Measurements from ENCODE around the gene TBX6. TPM values are rescaled to one million over a fixed set of nuclear protein-coding genes. Genes with fewer than 3 reads are reported as not detected.

TBX6 gene
- total and polyA plus RNA-seq, 12 donors = 0.28 to 1.7 (median 0.57) TPM

DNA sequence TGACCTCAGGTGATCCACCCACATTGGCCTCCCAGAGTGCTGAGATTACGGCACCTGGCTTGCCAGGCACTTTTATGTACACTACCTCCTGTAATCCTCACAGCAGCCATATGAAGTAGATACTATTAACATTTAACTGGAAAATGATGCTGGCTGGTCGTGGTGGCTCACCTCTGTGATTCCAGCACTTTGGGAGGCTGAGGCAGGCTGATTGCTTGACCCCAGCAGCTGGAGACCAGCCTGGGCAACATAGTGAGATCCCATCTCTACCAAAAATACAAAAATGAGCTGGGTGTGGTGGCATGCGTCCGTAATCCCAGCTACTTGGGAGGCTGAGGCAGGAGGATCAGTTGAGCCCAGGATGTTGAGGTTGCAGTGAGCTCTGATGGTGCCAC is 33.3 kb upstream of the TBX6 start:
- 93 to 97% methylated on average over 4 of the region's 4 CpGs for WGBS, 2 donors
- Histone ChIP-seq H3K4me1 (peaks cover 2 to 44% (median 22%) of the 10 kb centered on the region in 9 donors), H3K27ac (no peak overlapping the region), H3K9me3 (no peaks in the 10 kb centered on the region), H3K27me3 (no peaks in the 10 kb centered on the region), H3K4me3 (no peak overlapping the region), H3K36me3 (peaks cover 0 to 17% (median 1%) of the 10 kb centered on the region in 9 donors)
- ATAC-seq = no peak
- TF ChIP-seq, protein P1, sequence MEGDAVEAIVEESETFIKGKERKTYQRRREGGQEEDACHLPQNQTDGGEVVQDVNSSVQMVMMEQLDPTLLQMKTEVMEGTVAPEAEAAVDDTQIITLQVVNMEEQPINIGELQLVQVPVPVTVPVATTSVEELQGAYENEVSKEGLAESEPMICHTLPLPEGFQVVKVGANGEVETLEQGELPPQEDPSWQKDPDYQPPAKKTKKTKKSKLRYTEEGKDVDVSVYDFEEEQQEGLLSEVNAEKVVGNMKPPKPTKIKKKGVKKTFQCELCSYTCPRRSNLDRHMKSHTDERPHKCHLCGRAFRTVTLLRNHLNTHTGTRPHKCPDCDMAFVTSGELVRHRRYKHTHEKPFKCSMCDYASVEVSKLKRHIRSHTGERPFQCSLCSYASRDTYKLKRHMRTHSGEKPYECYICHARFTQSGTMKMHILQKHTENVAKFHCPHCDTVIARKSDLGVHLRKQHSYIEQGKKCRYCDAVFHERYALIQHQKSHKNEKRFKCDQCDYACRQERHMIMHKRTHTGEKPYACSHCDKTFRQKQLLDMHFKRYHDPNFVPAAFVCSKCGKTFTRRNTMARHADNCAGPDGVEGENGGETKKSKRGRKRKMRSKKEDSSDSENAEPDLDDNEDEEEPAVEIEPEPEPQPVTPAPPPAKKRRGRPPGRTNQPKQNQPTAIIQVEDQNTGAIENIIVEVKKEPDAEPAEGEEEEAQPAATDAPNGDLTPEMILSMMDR (IDR thresholded peaks at IDR 0.05) = no peak
- intact Hi-C loops (cut with DNase I) = loop anchor here in 1 of 10 donors (10.0 kb wide), 1 partner anchor 280 kb away; the partner anchor contains the start of gene ZNF771
- DNase-seq = no peak

DNA sequence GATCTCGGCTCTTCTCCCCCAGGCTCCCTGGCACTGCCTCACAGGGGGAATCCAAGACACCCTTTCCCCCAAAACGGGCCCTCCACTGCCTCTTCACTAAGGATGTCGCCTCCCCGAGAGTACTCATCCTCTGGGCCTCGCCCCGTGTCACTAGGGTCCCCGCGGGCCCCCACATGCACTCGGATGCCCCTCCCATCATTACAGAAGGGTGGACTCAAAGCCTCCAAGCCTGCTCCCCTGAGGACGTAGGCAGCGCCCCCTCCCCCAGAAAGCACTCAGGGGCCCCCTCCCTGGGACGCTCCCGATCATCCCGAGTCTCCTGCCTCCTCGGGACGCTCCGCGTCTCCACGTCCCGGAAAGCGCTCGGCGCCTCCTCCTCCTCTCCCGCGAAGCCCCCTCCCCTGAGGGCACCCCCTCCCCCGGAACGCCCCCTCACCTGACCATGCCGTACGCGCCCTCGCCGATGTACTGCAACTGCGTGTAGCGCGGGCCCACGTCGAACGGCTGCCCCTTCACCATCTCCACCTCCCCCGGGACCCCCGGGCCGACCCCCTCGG is 31.0 kb upstream of the TBX6 start:
- 1 to 3% methylated on average over 42 of the region's 42 CpGs for WGBS, 2 donors
- H3K27ac ChIP-seq = peak overlapping the region; percentile 94 to 99 (median 97)
- H3K4me3 ChIP-seq = peak overlapping the region; percentile 74 to 98 (median 88)
- intact Hi-C loops (cut with DNase I) = loop anchor here in 1 of 10 donors (2.0 to 10.0 kb wide), 2 partner anchors 26 to 282 kb away; partner anchors contain the start of genes YPEL3 and ZNF771
- TF ChIP-seq, protein P1 (IDR thresholded peaks at IDR 0.05) = no peak
- H3K9me3 ChIP-seq = no peaks in the 10 kb centered on the region
- ATAC-seq (peak; percentile 4 to 53 (median 33)), DNase-seq (no peak)
- H3K4me1 ChIP-seq = peaks cover 2 to 48% (median 26%) of the 10 kb centered on the region in 9 donors
- no peaks in the 10 kb centered on the region for H3K27me3 ChIP-seq
- peaks cover 5 to 40% (median 23%) of the 10 kb centered on the region in 9 donors for H3K36me3 ChIP-seq

DNA sequence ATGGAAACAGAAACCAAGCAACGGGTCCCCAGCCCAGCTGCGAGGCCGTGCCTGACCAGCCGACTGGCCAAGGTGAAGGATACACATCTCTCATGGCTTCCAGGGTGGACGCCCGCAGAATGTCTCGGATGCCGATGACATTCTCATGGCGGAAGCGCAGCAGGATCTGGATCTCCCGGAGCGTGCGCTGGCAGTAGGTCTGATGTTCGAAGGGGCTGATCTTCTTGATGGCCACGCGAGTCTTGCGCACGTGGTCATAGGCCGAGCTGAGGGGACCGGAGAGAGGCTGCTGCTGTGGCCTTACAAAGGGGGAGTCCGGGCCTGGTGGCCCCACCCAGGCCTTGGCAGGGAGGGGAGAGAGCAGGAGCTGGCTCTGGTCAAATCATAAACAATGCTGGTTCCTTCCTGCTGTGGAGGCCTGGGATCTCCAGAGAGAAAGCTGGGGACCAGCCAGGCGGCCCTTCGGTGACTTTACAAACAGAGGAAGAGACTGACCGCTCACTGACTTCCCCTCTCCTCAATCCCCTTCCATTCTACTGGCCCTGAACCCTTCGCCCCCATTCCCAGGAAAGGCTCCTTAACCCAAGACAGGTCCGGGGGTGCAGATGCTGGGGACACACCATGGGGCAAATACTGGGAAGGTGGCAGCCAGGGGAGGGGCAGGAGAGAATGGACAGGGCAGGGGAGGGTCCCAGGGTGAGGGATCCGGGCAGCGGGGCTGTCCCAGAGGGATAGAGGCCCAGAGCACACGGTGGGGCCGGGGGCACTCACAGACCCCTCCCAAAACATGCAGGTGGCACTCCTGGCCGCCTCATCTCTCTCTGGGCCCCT is 30.2 kb upstream of the TBX6 start:
- Histone ChIP-seq H3K4me1 (peaks cover 2 to 48% (median 29%) of the 10 kb centered on the region in 9 donors), H3K9me3 (no peaks in the 10 kb centered on the region), H3K4me3 (peak overlapping the region; percentile 74 to 98 (median 88)), H3K36me3 (peaks cover 6 to 47% (median 30%) of the 10 kb centered on the region in 9 donors), H3K27me3 (no peaks in the 10 kb centered on the region), H3K27ac (peak overlapping the region; percentile 94 to 99 (median 97))
- DNase-seq = peak; percentile 82 to 87
- peak; percentile 67 to 93 (median 88) for ATAC-seq
- TF ChIP-seq, protein P1 (IDR thresholded peaks at IDR 0.05) = no peak
- intact Hi-C loops (cut with DNase I) = loop anchor here in 1 of 10 donors (2.0 to 10.0 kb wide), 2 partner anchors 25 to 283 kb away; partner anchors contain the start of genes YPEL3 and ZNF771
- WGBS, 2 donors = 34 to 40% methylated on average over 31 of the region's 31 CpGs

- intact Hi-C loops (cut with DNase I) = loop anchor here in 1 of 10 donors (10.0 kb wide), 1 partner anchor 284 kb away; the partner anchor contains the start of gene ZNF771
- no peak for ATAC-seq
- no peak overlapping the region for H3K4me3 ChIP-seq
- peaks cover 7 to 62% (median 45%) of the 10 kb centered on the region in 9 donors for H3K36me3 ChIP-seq
- H3K4me1 ChIP-seq = peaks cover 2 to 48% (median 29%) of the 10 kb centered on the region in 9 donors
- no peak for DNase-seq
- no peaks in the 10 kb centered on the region for H3K27me3 ChIP-seq
- H3K27ac ChIP-seq = peak overlapping the region in 9 of 10 donors; percentile 94 to 99 (median 97)
- H3K9me3 ChIP-seq = no peaks in the 10 kb centered on the region
- 92% methylated on average over 3 of the region's 3 CpGs for WGBS, 2 donors
- TF ChIP-seq, protein P1 (IDR thresholded peaks at IDR 0.05) = no peak
Measured at GRCh38 chr16:30120340-30121105, 28.8 kb upstream of the TBX6 start.

Measured in heart right ventricle (tissue), 16 donors.